NCI-H510A (cell line): ENCODE measurements around the gene PBX4.

Experiments used
- DNase-seq: peaks from one replicate; lab custom pipeline; 2025; lab: John Stamatoyannopoulos, UW

The PBX4 gene

DNA sequence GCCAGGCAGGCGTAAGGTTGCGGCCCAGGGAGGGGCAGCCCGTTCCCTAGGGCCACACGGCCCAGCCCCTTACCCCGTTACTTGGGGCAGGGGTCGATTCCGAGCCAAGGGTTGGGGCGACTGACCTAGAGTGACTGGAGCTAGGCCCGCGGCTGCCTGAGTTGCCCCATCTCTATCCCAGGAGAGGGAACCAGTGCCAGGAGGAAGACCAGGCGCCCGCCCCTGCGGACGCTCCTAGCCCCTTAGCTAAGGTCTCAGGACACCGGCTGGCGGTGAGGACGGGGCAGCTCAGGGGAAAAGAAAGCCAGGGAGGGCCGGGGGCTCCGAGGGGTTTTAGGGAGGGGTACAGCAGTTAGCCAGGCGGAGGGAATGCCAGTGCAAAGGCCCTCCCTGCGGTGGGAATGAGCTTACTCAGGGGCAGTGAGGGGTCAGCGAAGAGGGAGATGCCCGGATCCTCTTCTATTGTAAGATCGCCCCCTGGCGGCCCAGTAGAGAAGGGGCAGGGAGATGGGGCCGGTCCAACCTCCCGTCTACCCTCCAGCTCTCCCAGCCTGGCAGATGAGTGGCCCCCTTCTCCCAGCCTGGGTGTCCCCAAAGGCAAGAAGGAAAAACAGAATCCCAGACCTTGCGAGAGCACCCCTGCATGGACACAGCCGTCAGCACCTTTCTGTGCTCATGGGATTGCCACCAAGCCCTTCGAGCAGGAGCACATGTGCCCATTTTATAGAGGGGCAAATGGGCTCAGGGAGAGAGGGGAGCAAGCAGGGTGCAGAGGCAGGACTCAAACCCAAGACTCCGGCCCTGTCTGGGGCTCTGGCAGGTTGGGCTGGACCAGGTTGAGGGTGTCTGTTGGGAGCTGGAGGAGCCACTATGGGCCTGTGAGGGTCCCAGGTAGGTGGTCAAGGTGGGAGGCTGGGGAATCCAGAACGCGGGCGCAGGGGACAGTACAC, 64.1 kb downstream of the PBX4 start:
- DNase-seq, result no peak

DNA sequence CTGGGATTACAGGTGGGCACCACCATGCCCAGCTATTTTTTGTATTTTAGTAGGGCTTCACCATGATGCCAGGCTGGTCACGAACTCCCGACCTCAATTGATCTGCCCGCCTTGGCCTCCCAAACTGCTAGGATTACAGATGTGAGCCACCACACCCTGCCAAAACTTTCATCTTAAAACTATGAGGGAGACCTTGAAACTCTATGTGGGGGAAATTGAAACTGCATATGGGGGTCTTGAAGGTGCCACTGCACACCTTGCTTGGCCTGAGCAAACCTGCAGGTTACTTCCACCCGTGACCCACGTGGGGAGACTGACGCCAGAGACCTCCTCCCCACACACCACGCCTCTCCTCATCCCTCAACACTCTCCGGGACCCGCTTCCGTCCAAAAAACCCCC, 64.8 kb downstream of the PBX4 start:
- no peak for DNase-seq

DNA sequence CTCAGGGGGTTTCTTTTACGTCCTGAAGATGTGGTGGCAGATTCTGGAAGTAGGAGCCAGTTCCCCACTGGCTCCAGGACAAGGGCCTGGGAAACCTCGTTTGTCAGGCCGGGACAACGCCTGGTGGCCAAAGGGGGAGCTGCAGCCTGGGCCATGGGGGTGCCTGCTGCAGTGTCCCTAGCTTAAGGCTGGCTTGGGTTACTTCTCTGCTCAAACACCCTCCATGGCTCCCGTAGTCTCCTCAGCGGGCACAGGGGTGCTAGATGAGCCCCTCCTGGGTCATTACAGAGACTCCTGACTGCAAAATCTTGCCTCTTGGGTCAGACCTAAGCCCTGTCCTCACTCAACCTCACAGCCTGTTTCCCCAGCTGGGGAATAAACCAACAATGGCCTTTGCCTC, 65.7 kb downstream of the PBX4 start:
- no peak for DNase-seq

GRCh38 chr19:19551853-19552192, 66.7 kb downstream of the PBX4 start:
- no peak for DNase-seq

- DNase-seq, result no peak
These were observed 67.3 kb downstream of the PBX4 start for GRCh38 chr19:19550972-19551852.

DNA sequence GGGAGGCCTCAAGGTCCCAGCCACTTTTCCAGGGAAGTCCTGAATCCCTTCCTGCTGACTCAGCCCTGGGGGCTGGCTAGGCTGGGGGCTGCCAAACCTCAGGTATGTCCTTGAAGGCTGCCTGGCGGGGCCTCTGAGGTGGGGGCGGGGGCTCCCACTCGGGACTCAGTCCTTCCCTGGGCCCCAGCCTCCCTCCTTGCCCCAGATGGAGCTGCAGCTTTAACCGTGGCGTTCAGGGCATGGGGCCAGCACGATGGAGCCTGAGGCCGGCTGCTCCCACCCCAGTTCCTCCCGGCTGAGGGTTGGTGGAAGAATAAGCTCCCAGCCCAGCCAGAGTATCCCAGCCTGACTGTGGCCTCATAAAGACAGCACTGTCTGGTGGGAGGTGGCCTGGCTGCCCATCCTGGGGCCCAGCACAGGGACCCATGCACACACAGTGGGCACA, 68.0 kb downstream of the PBX4 start:
- no peak for DNase-seq

DNA sequence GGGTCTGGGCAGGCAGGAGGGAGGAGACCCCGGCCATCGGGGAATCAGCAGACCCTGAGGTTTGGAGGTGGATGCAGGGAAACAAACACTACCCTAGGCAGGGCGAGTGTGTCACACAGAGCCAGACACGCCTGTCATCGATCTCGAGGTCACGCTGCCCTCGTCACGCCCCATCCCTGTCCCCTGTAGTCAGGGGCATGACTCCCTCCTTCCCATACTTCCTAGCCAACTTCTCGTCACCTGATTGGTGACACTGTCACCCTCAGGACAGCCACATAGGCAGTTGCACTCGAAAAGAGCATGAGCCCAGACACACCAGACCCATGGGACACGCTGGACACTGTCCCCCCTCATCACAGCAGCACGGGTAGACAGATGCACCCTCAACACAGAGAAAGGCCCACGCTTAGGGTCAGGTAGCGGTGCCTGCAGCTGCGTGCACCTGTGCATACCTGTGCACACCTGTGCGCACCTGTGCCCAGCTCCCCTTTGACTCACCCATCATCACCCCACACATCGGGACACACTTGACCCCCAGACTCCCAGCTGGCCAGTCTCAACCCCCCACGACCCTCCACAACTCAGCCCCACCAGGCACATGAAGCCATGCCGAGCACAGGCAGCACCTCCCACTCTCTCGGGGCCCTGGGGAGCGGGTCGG, 68.6 kb downstream of the PBX4 start:
- DNase-seq, result no peak

DNA sequence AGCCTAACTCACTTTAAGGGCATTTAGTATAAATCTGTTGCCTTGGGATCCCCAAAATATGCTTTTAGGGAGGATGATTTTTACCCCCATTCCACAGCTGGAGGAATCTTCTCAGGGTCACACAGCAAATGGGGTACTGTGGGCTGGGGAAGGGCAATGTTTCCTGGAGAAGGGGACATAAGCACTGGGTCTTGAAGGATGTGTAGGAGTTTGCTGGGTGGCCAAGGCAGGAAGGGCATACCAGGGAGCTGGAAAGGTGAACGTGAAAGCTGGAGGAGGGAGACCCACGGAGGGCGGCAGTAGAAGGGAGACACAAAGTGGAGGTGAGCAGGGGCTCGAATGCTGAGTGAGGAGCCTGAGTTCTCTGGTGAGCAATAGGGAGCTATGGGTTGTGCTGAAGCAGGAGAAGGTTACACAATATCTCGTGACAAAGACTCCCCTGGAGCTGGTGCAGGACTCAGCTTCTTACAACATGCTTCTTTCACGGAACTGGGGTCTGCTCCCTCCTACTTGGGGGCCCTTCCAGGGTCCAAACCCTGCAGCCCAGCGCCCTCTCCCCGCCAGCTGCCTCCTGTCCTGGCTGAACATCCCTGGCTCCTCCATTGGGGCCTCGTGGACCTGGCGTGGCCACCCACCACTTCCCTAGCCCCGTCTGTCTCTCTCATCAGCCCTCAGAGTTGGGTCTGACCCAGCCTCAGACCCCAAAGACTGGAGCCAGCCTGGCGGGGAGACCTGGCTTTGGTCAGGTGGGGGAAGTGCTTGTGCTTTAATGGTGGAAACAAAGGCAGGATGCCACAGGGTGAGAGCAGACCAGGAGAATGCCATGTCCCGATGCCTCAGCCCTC, 69.3 kb downstream of the PBX4 start:
- no peak for DNase-seq

DNA sequence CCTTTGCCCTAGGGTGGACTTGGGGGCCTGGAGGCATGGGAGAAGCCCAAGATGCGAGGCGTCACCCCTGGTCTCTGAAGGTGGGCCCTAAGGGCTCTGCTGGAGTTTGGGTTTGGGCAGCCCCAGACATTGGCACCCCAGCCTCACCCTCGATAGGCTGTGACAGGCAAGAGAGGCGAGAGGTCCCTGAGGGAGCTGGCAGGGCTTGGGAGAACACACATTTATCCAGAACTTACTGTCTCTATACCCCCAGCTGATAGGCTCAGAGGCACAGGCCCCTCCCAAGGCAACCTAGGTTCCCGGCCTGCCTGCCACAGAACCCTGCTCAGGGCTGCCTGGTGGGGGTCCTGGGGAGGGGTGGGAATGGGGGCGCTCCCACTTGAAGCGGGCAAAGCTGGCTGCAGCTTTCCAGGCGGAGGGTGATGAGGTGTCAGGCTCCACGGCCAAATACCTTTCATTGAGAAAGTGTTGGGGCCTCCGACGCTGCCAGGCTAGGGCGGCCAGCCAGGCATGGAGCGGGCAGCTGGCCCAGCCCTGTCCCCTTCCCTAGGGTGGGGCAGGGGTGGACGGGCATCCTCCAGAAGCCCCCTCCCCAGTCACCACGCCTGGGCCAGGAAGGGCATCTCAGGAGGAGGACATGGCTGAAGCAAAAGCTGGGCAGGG, 70.7 kb downstream of the PBX4 start:
- no peak for DNase-seq

GRCh38 chr19:19546751-19547162, 71.7 kb downstream of the PBX4 start:
- no peak for DNase-seq

DNA sequence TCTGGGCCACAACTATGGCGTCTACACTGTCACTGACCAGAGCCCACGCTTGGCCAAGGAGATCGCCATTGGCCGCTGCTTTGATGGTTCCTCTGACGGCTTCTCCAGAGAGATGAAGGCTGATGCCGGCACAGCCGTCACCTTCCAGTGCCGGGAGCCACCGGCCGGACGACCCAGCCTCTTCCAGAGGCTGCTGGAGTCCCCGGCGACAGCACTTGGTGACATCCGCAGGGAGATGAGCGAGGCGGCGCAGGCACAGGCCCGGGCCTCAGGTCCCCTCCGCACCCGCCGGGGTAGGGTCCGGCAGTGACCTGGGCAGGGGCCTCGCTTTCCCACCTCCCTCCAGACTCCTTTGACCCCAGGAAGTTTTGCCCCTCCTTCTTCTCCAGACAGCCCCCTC, 72.8 kb downstream of the PBX4 start:
- no peak for DNase-seq

- no peak for DNase-seq
These were observed 73.4 kb downstream of the PBX4 start for GRCh38 chr19:19544954-19545591.

- no peak for DNase-seq
These were observed 74.1 kb downstream of the PBX4 start for GRCh38 chr19:19544257-19544953.

GRCh38 chr19:19543640-19544039, 74.8 kb downstream of the PBX4 start:
- DNase-seq, result no peak

GRCh38 chr19:19543101-19543500, 75.4 kb downstream of the PBX4 start:
- DNase-seq, result no peak

DNA sequence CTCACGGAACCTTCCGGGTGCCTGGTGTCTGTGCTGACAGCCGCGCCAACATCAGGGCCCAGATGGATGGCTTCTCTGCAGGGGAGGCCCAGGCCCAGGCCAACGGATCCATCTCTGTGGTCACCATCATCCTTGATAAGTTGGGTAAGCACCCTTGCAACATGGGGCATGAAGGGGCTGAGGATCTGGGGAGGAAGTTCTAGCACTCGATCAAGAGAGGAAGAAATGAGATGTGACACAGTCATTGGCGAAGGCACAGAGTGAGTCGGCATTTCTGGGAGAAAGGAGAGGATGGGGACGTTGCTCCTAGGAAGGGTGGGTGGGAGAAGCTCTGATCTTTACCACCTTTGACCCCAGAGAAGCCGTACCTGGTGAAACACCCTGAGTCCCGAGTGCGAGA, 76.0 kb downstream of the PBX4 start:
- no peak for DNase-seq

DNA sequence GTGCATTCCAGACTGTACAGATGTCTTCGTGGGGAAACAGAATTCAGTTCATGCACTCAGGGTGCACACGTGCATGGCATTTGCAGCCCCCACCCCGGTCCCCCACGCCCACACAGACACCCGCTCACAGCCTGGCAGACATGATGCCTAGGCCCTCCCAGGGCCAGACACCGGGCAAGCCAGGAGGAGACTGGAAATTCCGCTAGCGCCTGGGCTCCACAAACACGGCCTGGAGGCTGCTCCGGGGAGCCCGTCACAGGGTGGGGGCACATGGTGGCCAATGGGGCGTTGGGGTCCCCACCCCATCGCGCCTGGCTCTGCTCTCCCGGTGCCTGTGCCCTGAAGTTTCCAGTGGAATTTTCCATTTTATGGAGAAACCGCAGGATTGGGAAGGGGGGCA, 76.9 kb downstream of the PBX4 start:
- DNase-seq, result no peak

DNA sequence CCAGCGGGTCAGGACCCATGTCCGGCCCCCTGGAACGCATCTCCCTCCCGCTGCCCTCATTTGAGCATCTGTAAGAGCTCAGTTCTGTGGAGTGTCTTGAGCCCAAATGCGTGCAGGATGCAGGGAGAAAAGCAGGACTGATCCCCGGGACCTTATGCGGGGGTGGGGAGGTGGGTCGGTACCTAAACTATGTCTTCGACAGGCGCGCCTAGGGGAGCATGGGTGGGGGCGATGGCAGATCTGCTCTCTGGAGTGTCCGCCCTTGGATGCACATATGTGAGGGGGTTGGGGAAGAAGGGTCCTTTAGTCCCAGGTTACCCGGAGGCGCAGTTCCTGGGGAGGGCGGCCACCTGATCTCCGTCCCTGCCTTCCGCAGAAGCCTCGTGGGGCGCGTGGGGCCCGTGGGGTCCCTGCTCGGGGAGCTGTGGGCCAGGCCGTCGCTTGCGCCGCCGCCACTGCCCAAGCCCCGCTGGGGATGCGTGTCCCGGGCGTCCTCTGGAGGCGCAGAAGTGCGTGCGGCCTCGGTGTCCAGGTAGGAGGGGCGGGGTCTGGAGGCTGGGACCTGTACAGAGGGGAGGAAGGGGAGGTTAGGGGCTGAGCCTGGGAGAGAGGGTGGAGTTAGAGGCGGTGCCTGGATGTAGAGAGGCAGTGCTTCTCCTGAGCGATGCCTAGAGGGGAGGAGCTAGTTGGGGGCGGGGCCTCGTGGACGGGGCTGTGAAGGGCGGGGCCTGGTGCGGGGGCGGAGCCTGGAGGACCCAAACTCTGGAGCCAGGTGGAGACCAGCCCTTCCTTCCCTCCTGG, 77.6 kb downstream of the PBX4 start:
- no peak for DNase-seq
